SK-N-MC (cell line): ENCODE measurements around the gene ENTPD6.

Experiments used
- EZH2 ChIP-seq: fragments of 200-600 bp; sonication (generic); IDR thresholded peaks from one replicate; pipeline ENCODE4 v1.6.1; 2017; ENCODE audit warnings: antibody characterized with exemption
- POLR2AphosphoS5 ChIP-seq: IDR thresholded peaks from 2 replicates; pipeline ENCODE4 v1.6.1; 2012; ENCODE audit warnings: mild to moderate bottlenecking, low read depth, low read length, borderline replicate concordance

DNA sequence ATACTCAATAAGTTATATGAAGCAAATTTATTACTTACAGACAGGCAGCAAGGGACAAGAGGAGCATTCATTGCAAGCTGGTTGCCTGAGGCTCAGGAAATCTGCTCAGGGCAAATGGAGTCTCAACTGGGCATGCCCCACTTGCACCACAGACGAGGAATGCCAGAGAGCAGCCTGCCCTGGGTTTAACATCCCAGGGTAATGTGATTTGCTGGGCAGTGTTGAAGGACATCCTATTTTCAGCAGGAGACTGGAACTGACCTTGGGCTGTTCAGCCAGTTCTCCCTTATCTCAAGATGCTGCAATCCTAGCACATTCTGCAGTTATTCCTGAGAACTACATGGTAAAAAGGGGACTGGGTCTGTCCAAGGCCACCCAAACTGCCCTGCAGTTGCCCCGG, 3.8 kb upstream of the ENTPD6 start:
- no peak for TF ChIP-seq POLR2AphosphoS5
- no peak for TF ChIP-seq EZH2
